NCI-H345 treated with DMSO at 0.1 percent for 48 hours (cell line): ENCODE results near the gene ZNF837.
"Not testable (repeated sequence)": the region's sequence is repeated elsewhere in the genome, so short reads cannot be mapped to it uniquely, and the experiment has no call there.

Experiments
- DNase-seq: peaks from one replicate; lab custom pipeline; 2025; ENCODE audit not compliant: unreplicated experiment; lab: John Stamatoyannopoulos, UW

The ZNF837 gene

DNA sequence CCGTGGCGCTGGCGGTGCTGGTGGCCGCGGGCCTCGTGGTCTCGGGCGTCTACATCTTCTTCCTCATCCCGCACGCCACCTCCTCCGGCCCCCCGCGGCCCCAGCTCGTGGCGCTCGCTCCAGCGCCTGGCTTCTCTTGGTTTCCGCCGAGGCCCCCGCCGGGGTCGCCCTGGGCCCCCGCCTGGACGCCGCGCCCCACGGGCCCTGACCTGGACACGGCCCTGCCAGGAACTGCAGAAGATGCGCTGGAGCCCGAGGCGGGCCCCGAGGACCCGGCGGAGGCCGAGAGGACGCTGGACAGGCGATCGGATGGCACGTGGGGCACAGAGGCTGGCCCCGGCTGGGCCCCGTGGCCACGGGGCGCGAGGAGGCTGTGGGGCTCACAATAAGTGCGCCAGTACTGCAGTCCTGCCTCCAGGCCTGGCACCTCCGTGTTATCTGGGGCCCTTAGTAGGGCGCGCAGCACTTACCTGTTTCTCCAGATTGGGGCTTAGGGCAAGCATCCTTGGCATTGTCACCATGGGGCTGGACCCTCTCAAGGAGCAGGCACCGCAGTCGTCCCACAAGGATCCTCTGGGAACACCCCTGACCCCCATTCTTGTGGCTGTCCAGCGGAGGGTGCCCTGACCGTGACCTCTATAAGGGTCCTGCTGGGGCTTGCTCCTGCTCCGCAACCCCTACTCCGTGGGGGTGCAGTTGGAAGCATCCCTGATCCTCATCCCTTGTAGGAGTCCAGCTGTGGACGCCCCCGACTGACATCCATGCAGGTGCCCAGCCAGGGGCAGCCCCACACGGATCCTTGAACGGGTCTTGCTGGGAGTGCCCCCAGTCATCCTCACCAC is 16.1 kb upstream of the ZNF837 start:
- DNase-seq = no peak

DNA sequence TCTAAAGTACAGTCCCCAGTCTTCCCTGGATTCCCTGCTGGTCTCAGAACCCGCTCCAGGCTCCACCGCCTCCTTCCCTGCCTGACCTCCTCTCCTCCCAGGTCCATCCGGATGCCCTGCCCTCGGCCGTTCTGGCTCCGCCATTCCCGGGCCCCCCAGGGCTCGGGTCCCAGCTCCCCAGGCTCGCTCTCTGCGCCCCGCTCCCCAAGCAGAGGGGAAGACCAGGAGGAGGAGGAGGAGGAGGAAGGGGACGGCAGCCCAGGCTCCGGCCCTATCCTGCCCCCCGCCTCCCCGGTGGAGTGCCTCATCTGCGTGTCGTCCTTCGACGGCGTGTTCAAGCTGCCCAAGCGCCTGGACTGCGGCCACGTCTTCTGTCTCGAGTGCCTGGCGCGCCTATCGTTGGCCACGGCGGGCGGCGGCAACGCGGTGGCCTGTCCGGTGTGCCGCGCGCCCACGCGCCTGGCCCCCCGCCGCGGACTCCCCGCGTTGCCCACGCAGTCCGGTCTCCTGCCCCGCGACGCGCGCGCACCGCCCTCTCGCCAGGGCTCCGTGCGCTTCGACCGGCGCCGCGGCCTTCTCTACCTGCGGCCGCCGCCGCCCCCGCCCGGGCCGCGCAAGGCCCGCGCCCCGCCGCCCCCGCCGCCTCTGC is 15.3 kb upstream of the ZNF837 start:
- no peak for DNase-seq

DNA sequence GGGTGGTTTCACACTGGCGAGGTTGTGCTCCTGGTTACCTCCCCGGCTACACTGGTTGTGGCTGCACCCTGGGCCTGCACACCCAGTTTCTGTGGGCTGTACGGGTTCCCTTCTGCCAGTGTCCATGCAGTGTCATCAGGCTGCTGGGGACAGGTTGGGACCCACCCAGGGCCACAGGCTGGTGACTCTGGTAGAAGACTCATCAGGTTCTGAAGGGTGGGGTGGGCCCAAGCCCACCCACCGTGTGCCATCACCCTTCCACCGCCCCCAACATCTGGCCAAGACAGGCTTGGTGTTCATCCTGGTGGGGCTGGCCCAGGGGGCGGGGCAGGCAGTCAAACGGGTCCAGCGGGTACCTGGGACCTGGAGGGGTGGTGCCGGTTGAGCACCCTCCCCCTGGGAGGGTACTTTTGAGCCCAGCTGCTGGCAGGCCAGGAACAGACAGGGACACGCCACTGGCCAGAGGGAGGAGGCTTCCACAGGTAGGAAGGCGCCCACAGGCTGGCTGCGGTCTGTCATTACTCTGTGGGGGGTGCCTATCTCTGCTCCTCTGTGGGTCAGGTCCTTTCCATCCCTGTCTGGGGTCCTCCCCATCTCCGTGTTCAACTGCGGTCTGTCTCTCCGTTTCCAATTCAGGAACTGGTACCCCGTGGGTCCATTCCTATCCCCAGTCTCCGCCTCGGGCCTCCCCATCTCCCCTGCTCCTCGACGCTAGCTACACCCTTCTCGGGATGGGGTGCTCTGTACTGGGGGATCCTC is 14.6 kb upstream of the ZNF837 start, which contains the start of gene RNF225:
TSS of gene RNF225 (plus strand) at position 437 of the 759 bp plus-strand sequence. CDS start 434 bp downstream, outside the sequence.
- no peak for DNase-seq

DNA sequence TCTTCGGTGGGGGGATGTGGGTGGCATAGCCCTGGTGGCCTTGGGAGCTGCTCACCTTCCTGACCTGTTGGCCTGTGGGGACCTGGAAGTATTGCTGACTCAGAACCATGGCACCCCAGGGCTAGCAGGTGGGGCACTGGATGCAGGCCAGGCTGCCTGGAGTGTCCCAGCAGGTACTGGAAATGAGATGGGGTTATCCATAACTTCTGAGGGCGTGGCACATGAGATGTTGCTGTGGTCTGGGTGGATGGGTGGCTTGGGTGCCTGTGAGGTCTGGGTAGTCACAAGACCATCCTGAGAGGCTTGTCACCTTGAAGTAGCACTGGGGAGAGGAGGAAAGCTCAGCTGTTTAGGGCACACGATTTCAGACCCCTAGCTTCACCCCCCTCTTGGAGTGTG is 14.0 kb upstream of the ZNF837 start:
- DNase-seq = no peak

DNA sequence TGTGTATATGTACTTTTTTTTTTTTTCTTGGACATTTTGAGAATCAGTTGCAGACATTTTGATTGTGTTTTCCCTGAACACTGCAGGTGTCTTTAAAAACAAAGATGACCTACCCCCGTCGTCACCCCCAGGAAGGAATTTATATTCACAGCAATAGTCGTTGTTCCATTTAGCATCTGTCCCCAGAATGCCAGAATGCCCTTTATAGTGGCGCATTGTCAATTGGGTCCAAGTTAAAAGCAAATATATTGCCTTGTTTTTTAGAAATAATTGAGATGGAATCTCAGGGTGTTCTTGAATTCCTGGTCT is 12.8 kb upstream of the ZNF837 start:
- DNase-seq = no peak

DNA sequence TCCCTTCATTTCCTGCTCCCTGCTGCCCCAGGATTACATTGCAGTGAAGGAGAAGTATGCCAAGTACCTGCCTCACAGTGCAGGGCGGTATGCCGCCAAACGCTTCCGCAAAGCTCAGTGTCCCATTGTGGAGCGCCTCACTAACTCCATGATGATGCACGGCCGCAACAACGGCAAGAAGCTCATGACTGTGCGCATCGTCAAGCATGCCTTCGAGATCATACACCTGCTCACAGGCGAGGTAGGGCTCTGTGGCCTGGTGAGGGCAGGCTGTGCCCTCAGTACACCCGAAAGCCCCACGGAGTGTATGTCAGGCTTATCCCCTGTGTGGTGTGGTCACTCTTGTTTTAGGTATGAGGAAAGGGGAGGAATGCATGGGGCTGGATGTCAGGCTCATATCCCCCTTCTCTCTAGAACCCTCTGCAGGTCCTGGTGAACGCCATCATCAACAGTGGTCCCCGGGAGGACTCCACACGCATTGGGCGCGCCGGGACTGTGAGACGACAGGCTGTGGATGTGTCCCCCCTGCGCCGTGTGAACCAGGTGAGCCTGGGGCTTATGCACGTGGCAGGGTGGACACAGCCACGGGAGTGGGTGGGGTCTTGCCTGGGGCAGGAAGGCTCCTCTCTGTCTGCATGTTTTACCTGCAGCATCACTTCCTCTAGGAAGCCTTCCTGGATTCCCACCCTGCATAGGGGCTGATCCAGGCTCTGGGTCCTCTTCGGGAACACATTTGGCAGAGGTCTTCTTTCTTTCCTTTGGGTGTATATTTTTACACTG is 12.3 kb upstream of the ZNF837 start:
- DNase-seq = no peak

DNA sequence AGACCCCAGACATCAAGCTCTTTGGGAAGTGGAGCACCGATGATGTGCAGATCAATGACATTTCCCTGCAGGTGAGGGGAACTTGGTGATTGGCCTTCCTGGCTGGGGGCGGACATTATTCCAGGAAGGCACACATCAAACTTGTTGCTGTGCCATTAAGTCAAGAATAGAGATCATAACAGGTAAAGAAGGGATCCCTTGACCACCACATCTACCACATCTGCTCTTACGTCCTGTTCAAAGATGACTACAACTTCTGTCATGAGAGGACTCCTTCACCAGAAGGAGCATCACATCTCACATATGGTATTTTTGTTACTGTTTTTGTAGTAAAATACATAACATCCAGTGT is 7.3 kb upstream of the ZNF837 start:
- no peak for DNase-seq

DNA sequence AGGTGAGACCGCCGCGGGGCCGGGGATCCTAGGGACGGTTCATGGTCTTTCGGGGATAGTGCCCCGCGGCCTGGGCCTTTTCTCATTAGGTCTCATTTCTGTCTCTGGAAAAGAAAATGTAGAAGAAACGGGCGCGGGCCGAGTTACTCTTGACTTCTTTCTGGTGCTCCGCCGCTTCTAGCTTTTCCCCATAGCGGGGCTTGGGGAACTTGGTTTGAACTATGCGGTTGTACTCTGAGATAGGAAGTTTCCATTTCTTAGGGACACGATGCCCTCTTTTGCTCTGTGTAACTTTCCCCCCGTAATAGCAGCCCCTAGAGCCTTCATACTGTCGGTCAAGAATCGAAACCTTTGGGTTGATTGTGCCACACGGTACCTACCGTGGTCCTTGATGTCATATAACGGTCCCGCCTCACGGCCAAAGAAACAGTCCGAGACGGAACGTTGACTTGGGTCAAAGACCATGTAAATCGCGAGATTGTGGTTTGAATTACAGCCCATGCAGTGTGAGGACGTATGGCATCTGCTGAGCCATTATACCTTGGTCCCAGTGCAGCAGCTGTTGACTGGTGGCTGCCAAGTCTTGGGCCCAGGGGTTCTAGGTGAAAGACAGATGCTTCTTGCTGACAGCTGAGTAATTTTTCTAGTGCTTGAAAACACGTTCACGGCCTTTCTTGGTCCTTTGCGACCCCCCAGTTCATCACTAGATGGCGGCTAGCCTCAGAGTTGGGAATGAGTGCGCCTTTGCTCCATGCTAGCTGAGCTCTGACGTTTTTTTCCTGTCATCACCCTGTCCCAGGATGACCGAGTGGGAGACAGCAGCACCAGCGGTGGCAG is 6.7 kb upstream of the ZNF837 start:
- no peak for DNase-seq

DNA sequence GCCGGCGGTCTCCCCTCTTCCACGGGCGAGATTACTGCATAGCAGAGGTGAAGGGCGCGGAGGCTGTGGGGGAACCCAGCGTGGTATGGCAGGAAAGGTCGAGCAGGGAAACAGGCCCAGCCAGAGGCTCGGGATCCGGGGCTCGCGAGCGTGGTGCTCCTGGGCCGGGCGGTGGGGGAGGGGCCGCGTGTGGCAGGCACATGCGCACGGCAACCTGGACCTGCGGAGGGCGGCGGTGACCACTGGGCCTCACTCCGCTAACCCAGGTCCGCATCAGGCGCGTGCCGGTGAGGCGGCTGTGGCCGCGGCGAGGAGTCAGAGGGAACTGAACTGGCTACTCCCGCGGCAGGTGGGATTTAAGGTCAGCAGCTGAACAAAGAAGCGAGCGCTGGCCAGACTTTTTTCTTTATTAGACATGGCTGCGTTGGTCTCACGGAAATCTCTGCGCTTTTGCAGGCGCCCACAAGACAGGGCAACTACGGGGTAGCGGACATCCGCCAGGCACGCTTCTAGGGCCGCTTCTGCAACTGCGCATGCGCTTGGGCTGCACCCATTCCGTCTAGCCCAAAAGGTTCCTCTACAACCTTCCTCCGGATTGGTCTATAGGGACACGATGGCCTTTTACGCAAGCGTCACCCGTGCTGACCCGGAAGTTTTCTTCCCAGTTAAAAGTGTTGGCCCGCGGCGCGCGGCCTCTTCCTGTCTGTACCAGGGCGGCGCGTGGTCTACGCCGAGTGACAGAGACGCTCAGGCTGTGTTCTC is 5.9 kb upstream of the ZNF837 start, which contains the start of gene RPS5:
TSS of gene RPS5 (plus strand) at position 694 of the 762 bp plus-strand sequence. CDS start 869 bp downstream, outside the sequence.
- DNase-seq = peak; percentile 83

DNA sequence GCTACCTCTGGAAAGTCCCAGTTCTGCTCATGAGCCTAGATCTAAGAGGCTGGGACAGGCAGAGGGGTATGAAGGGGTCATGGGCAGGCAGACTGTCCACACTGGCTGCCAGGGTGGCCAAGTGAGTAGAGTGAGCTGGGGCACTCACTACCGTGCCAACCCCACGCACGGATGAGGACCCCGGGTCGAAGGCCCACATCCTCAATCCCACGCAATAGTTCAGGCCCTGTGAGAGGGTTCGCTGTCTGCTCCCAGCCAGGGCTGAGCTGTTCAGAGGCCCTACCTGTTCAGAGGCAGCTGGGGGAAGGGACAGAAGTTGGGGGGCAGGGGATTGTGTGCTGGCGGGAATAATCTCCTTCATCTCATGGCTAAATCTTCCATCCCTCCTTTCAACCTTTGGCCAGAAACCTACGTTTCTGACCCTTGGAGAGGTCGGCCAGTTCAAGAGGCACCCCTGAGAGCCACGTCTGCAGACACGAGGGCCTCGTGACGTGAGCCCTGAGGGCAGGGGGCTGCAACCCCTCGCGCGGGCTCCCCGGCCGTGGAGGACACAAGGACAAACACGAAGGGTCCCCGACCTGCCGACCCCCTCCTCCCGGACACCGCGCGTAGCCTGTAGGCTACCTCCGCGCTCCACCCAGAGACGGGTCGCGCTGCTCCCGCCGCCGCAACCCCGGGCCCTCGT is 5.2 kb upstream of the ZNF837 start:
- no peak for DNase-seq

DNA sequence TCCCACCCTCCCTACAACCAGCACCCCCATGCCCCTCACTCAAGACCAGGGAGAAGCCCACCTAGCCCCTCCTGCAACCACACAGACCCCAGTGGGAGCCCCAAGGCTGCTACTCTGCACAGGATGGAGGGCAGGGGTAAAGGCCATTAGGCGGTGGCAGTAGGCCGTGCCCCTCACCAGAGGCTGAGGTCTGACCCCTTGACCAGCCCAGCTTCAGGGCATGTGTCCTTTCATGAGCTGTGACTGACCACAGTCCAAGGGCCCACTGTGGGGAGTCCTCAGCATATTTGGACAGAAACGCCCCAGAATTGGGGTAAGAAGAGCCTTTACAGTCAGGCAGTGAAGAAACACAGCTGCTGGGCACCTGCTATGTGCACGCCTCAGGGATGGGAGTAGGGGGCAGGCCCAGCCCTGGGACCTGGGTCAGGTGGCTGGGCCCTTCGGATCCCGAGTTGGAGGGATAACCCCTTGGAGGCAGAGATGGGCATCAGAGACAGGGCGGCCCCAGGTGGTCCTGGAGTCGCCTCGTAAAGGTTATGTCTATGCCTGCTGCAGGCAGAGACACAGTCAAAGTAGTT is 4.6 kb upstream of the ZNF837 start:
- no peak for DNase-seq

DNA sequence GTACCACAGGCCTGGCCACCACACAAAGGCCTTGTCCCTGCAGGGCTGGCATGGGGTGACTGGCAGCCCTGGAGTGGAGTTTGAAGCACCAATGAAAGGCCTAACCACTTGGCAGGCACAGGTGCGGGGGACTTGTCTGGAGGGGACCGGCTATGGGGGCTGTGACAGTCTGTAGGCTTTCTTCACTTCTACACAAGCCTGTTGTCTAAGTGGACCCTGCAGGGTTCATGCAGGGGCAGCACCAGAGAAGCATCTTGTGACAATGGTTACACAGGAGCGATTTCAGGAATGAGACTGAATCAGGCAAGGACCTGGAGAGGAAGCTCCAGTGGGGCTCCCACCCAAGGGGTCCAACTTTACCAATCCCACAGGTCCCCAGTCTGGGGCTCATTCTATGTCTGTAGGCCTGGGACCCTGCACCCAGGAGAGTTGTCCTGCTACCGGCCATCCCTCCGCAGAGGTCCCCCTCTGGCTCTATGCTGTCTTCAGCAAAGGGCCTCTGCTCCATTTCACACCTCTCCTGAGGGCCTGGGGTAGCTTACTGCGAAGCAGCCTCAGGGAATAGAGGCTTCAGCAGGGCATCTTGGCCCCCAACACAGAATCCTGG is 2.3 kb upstream of the ZNF837 start:
- no peak for DNase-seq

DNA sequence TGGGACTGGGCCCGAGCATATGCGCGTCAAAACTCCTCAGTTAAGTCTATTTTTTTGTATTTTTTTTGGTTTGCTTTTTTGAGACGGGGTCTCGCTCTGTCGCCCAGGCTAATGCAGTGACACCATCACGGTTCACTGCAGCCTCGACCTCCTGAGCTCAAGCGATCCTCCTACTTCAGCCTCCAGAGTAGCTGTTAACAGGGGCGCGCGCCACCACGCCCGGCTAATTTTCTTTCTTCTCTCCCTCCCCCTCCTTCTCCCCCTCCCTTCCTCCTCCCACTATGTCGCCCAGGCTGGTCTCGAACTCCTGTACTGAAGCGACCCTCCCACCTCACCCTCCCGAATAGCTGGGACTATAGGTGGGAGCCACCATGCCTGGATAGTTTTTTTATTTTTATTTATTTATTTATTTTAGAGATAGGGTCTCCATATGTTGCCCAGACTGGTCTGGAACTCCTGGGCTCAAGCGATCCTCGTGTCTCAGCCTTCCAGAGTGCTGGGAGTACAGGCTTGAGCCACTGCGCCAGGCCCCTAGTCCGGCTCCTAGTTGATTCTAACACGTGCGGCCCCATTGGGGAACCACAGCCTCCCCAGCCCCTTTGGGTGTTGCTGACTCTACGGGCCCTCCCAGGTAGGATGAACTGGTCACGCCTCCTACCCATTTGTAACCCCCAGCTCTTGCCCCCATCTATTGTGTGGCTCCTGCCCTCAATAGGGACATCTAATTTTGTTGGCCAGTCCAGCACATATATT is 806 bp upstream of the ZNF837 start:
- no peak for DNase-seq

DNA sequence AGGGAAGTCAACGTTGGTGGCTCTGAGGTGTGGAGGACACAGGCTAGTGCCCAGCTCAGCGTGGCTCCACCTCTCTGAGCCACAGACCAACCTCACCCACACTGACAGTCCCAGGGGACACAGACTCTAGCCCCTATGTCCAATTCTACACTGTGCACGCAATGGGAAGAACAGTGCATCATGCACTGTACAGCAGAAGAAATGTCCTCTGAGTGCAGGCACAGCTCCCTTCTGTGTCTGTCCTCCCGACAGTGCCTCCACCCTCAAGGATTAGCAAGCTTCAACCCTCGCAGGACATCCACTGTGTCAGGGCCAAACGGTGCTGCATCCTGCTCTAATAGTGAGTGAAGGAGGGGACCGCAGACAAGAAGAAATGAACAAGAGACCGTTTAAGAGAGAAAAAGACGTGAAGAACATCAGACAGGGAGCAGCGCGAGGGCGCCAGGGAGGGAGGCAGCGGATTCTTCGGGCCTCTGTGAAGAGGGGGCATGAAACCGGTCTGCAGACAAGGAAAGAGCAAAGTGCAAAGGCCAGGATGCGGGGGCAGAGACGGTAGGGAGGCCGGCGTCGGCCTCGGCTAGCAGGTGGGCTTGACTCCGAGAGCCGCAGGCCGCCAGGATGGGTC is 681 bp downstream of the ZNF837 start:
- DNase-seq = no peak

DNA sequence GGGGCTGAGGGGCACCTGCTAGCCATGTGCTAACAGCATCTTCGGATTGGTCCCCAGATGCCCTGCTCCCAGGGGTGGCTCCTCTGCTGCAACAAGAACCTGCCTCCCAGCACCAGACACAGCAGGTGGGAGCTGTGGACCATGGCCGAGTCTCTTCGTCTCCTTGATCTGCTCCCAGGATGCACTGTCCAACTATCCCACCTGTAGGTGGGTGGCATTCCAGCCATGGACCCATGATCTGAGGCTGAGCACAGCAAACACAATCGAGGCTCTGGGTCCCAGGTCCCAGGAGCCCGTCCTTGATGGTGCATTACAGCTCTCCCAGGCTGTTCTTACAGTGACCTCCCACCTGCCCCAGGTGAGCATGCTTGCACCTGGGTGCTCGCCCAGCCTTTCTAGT is 1.6 kb downstream of the ZNF837 start:
- DNase-seq = no peak

DNA sequence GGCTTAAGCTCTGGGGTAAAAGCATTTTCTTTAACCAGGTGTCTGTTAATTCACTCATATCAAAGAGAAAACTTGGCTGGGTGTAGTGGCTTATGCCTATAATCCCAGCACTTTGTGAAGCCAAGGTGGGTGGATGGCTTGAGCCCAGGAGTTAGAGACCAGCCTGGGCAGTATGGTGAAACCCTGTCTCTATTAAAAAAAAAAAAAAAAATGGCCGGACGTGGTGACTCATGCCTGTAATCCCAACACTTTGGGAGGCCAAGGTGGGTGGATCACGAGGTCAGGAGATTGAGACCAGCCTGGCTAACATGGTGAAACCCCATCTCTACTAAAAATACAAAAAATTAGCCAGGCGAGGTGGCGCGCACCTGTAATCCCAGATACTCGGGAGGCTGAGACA is 4.1 kb downstream of the ZNF837 start:
- DNase-seq = not testable (repeated sequence)

DNA sequence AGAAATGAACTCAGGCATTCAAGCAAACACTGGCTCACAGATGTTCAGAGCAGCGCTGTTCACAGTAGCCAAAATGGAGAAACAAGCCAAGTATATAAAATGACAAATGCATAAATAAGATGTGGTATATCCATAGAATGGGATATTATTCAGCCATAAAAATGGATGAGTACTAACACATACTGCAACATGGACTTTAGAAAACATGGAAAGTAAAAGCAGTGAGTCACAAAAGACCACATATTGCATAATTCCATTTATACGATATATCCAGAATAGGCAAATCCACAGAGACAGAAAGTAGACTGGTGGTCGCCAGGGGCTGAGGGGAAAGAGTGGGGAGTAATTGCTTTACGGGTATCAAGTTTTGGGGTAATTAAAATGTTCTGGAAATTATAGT is 6.6 kb downstream of the ZNF837 start:
- no peak for DNase-seq
